PC-3 (cell line): ENCODE data around the gene SEC16A.

Source experiments
- CTCF ChIP-seq: fragments of 300-600 bp; sonication (generic); conservative IDR thresholded peaks from 2 replicates; pipeline ENCODE4 v1.5.1; 2017; ENCODE audit warnings: antibody characterized with exemption, low read depth, mild to moderate bottlenecking, low read length
- EZH2phosphoT487 ChIP-seq: fragments of 300-600 bp; sonication (generic); IDR thresholded peaks from 2 replicates; pipeline ENCODE4 v1.6.1; 2018; ENCODE audit warnings: mild to moderate bottlenecking, antibody characterized with exemption, low read length, borderline replicate concordance

DNA sequence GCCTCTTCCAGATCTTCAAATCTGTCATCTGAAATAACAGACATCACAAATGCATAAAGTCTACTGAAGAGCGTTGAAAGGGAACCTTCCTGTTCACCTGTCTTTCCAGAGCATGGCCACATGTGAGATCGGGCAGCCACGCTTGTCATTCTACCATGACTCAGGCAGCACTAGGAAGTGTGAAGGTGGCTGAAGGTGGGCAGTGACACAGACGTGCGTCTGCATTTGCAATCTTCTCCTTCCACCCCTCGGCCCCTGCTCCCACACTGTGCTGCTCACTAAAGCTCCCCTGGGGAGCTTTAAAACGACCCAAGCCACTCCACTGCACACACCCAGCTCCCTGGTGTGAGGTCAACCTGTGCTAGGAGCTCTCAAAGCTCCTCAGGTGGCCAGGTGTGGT, 74.9 kb downstream of the SEC16A start:
- TF ChIP-seq CTCF = no peak
- TF ChIP-seq EZH2phosphoT487 = no peak
